ENCODE results near the gene E2F8.

Gene E2F8

DNA sequence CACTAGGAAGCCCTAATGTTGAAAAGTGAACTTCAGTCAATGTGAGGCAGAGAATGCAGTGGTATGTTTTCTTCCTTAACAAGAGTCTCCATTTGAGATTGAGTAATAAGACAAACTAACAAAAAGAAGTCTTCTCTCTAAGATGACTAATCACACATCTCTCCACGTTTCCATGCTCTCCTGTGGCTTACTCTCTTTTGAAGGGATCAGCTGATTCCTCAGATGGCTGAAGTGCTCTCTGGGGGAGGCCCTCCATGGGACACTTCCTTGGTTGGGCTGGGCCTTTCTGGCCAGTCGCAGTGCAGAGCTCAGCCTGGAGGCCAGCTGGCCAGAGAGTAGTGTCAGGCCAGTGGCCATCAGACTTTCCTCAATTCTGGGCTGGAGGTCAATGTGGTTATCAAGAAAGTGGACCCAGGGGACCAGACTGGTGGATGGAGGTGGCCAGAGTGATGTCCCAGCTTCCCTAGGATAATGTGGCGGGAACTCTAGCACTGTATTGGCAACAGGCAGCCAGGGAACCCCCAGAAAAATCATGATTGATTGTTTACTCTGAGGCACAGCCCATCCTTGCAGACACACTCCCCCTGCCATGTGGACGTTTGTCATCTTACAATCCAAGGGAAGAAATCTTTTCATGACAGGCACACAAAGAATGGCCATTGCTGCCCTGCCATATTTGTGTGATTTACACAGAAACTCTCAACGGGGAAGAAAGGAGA, 53.5 kb downstream of the E2F8 start:
- TF ChIP-seq, protein P1, sequence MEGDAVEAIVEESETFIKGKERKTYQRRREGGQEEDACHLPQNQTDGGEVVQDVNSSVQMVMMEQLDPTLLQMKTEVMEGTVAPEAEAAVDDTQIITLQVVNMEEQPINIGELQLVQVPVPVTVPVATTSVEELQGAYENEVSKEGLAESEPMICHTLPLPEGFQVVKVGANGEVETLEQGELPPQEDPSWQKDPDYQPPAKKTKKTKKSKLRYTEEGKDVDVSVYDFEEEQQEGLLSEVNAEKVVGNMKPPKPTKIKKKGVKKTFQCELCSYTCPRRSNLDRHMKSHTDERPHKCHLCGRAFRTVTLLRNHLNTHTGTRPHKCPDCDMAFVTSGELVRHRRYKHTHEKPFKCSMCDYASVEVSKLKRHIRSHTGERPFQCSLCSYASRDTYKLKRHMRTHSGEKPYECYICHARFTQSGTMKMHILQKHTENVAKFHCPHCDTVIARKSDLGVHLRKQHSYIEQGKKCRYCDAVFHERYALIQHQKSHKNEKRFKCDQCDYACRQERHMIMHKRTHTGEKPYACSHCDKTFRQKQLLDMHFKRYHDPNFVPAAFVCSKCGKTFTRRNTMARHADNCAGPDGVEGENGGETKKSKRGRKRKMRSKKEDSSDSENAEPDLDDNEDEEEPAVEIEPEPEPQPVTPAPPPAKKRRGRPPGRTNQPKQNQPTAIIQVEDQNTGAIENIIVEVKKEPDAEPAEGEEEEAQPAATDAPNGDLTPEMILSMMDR (IDR thresholded peaks at IDR 0.05; ENCODE audit: low read length, missing control alignments), result no peak
- DNase-seq (ENCODE audit: low read depth), result peak; percentile 26
- H3K4me3 ChIP-seq (replicated peaks; ENCODE audit: low read depth, low read length), result no peak overlapping the region

GRCh38 chr11:19185516-19186052, 55.2 kb downstream of the E2F8 start:
- H3K4me3 ChIP-seq (replicated peaks; ENCODE audit: low read depth, low read length), result no peak overlapping the region
- DNase-seq (ENCODE audit: low read depth), result no peak
- TF ChIP-seq, protein P1 (IDR thresholded peaks at IDR 0.05; ENCODE audit: low read length, missing control alignments), result no peak

DNA sequence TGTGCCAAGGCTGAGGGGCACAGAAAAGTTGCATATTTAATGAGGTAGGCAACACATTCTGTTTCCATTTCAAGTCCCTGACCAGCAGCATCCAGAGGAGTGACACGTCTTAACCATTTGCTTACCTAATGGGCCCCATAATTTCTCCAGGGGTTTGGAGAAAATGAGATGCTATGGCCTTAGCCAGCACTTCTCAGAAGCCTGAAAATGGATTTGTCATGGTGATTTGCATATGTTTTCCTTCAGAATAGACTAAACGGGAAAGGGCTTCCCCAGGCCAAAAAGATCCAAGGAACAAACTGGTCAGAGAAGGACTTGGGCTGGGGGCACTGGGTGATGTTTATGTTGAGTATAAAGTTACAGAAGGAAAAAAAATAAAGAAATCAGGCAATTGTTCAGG, 55.7 kb downstream of the E2F8 start:
- TF ChIP-seq, protein P1 (IDR thresholded peaks at IDR 0.05; ENCODE audit: low read length, missing control alignments), result no peak
- no peak for DNase-seq (ENCODE audit: low read depth)
- no peak overlapping the region for H3K4me3 ChIP-seq (replicated peaks; ENCODE audit: low read depth, low read length)

DNA sequence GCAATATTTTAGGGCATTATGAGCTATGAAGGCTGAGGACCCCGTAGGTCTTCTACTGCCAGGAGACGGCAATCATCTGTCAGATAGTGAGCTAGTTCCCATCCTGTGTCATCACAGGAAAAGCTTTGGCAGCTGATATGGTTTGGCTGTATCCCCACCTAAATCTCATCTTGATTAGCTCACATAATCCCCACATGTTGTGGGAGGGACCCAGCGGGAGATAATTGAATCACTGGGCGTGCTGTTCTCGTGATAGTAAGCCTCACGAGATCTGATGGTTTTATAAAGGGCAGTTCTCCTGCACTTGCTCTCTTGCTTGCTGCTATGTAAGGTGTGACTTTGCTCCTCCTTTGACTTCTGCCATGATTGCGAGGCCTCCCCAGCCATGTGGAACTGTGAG, 57.1 kb downstream of the E2F8 start:
- H3K4me3 ChIP-seq (replicated peaks; ENCODE audit: low read depth, low read length), result no peak overlapping the region
- TF ChIP-seq, protein P1 (IDR thresholded peaks at IDR 0.05; ENCODE audit: low read length, missing control alignments), result no peak
- no peak for DNase-seq (ENCODE audit: low read depth)

DNA sequence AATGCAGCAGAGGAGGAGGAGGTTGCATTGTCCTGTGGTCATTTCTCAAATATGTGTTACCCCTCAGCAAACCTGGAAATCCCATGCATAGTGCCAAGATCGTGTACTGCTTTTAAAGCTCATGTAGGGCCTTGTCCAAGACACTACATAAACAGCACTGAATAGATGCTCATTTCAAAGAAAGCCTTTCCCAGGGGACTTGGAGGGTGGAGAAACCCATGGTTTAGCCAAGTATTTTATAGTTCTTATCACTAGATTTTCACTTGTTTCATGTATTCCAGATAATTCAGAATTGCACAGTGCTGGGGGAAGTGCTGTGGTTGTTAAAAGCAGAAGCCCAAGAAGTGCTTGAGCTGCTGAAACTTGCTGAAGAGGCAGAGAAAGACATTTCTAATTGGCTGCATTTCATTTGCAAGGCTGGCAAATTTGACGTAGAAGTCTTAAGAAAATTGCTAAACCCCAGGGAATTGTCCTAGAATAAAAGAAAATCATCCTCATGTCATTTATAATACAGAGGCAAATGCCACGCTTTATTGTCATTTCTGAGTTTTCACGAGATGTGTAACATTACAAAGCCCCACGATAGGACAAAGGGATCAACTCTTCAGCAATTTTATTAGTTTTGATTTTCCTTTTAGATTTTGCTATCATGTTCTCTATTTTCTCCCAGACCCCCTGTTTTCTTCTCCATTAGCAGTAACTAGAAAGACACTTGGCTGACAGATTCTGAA, 59.0 kb downstream of the E2F8 start:
- no peak for DNase-seq (ENCODE audit: low read depth)
- TF ChIP-seq, protein P1 (IDR thresholded peaks at IDR 0.05; ENCODE audit: low read length, missing control alignments), result no peak

GRCh38 chr11:19176629-19177186, 64.0 kb downstream of the E2F8 start:
- no peak for DNase-seq (ENCODE audit: low read depth)
- TF ChIP-seq, protein P1 (IDR thresholded peaks at IDR 0.05; ENCODE audit: low read length, missing control alignments), result no peak
- no peak overlapping the region for H3K4me3 ChIP-seq (replicated peaks; ENCODE audit: low read depth, low read length)

More for the DNA sequence above, 59.0 kb downstream of the E2F8 start:
- no peak overlapping the region for H3K4me3 ChIP-seq (replicated peaks; ENCODE audit: low read depth, low read length)

Data from fibroblast of pulmonary artery (primary cell).